PFSK-1 (cell line): Measurements from ENCODE around the gene UGGT2.

ENCODE experiments used
- FOXP2 ChIP-seq: optimal IDR thresholded peaks from 2 replicates; pipeline ENCODE3; 2011; ENCODE audit warnings: borderline replicate concordance, control low read depth, inconsistent platforms; ENCODE audit not compliant: insufficient read depth; ENCODE audit errors: extremely low read length, extremely low read depth
- POLR2AphosphoS5 ChIP-seq: IDR thresholded peaks from 2 replicates; pipeline ENCODE4 v1.6.1; 2012; ENCODE audit warnings: low read depth, mild to moderate bottlenecking, control low read depth, low read length, moderate library complexity
- SIN3A ChIP-seq: IDR thresholded peaks from 2 replicates; pipeline ENCODE4 v1.6.1; 2012; ENCODE audit warnings: mild to moderate bottlenecking, low read length, moderate library complexity, borderline replicate concordance; ENCODE audit not compliant: insufficient read depth
- TAF1 ChIP-seq: IDR thresholded peaks from 2 replicates; pipeline ENCODE4 v1.6.1; 2012; ENCODE audit warnings: low read length, control low read depth, borderline replicate concordance; ENCODE audit not compliant: insufficient read depth
- TF ChIP-seq, protein P1 (sequence below), 2 experiments: IDR thresholded peaks; 2 replicates each; pipeline versions ENCODE4 v1.6.1 to v1.8.0; 2011 to 2012; ENCODE audit warnings: low read depth in 2 of 2, low read length in 2 of 2, control low read depth in 1 of 2, inconsistent platforms in 1 of 2, mild to moderate bottlenecking in 1 of 2, moderate library complexity in 1 of 2; ENCODE audit not compliant: insufficient read depth in 1 of 2

UGGT2 gene

DNA sequence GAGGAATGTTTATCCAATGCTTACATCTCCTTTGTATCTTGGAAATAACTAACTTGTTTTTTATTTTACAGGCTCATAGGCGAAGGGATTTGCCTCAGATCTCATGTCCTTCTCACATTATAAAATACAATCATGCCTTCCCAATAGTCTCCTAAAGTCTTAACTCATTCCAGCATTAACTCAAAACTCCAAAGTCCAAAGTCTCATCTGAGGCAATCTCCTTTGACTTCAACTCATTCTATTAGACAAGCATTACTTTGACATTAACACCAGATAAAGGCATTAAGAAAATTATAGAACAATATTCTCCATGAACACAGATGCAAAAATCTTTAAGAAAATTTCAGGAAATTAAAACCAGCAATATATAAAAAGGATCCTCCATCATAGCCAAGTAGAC, 238.7 kb downstream of the UGGT2 start:
- no peak for TF ChIP-seq POLR2AphosphoS5
- TF ChIP-seq, protein P1, sequence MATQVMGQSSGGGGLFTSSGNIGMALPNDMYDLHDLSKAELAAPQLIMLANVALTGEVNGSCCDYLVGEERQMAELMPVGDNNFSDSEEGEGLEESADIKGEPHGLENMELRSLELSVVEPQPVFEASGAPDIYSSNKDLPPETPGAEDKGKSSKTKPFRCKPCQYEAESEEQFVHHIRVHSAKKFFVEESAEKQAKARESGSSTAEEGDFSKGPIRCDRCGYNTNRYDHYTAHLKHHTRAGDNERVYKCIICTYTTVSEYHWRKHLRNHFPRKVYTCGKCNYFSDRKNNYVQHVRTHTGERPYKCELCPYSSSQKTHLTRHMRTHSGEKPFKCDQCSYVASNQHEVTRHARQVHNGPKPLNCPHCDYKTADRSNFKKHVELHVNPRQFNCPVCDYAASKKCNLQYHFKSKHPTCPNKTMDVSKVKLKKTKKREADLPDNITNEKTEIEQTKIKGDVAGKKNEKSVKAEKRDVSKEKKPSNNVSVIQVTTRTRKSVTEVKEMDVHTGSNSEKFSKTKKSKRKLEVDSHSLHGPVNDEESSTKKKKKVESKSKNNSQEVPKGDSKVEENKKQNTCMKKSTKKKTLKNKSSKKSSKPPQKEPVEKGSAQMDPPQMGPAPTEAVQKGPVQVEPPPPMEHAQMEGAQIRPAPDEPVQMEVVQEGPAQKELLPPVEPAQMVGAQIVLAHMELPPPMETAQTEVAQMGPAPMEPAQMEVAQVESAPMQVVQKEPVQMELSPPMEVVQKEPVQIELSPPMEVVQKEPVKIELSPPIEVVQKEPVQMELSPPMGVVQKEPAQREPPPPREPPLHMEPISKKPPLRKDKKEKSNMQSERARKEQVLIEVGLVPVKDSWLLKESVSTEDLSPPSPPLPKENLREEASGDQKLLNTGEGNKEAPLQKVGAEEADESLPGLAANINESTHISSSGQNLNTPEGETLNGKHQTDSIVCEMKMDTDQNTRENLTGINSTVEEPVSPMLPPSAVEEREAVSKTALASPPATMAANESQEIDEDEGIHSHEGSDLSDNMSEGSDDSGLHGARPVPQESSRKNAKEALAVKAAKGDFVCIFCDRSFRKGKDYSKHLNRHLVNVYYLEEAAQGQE (IDR thresholded peaks at IDR 0.05; ENCODE audit: insufficient read depth in 1 of 2, low read depth in 2 of 2, low read length in 2 of 2): no peak
- TF ChIP-seq TAF1: no peak
- TF ChIP-seq SIN3A: no peak
- no peak for TF ChIP-seq FOXP2

DNA sequence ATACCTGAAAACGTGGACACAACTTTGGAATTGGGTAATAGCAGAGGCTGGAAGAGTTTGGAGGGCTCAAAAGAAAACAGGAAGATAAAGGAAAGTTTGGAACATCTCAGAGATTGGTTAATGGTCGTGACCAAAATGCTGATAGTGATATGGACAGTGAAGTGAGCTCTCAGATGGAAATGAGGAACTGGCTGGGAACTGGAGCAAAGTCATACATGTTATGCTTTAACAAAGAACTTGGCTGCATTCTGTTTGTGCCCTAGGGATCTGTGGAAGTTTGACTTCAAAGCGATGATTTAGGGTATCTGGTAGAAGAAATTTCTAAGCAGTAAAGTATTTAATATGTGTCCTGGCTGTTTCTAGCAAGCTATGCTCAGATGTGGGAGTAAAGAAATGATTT, 240.1 kb downstream of the UGGT2 start:
- no peak for TF ChIP-seq POLR2AphosphoS5
- TF ChIP-seq, protein P1 (IDR thresholded peaks at IDR 0.05; ENCODE audit: insufficient read depth in 1 of 2, low read depth in 2 of 2, low read length in 2 of 2): no peak
- TF ChIP-seq FOXP2: no peak
- TF ChIP-seq TAF1: no peak
- no peak for TF ChIP-seq SIN3A

DNA sequence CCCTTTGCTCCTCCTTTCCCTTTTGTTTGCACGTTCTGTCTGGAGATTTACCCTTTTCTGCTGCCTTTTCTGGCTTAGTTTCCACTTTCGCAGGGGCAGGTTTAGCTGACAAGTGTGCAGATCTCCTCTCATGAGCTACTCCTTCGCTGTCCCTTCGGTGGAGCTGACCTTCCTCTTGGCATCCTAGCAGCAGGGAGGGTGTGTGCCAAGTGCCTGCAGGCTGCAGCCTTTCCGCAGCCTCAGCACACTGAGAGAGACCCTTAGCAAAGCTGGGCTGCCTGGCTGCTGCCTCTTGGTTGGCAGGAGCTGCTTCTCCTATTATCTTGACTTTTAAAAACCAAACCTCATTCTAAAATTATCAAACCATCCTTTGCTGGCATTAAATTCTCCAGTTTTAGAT, 243.8 kb downstream of the UGGT2 start:
- TF ChIP-seq POLR2AphosphoS5: no peak
- no peak for TF ChIP-seq SIN3A
- TF ChIP-seq, protein P1 (IDR thresholded peaks at IDR 0.05; ENCODE audit: insufficient read depth in 1 of 2, low read depth in 2 of 2, low read length in 2 of 2): no peak

DNA sequence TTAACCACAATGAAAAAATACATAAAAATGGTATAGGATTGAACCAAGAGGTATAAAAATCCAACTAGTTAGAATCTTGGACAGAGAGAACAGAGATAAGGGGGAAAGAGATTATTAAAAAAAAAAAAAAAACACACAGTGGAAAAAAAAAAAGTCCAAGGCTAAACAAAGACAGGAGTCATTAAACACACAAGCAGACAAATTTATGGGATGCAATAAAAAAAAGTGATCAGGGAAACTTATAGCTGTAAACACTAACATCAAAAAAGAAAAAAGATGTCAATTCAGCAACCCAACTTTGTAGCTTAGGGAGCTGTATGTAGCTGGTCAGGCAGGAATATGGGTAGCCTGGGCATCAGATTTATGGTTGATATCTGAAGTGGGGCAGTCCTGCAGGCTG, 247.3 kb downstream of the UGGT2 start:
- TF ChIP-seq POLR2AphosphoS5 (no peak), FOXP2 (no peak), SIN3A (no peak), TAF1 (no peak)
- TF ChIP-seq, protein P1 (IDR thresholded peaks at IDR 0.05; ENCODE audit: insufficient read depth in 1 of 2, low read depth in 2 of 2, low read length in 2 of 2): no peak

DNA sequence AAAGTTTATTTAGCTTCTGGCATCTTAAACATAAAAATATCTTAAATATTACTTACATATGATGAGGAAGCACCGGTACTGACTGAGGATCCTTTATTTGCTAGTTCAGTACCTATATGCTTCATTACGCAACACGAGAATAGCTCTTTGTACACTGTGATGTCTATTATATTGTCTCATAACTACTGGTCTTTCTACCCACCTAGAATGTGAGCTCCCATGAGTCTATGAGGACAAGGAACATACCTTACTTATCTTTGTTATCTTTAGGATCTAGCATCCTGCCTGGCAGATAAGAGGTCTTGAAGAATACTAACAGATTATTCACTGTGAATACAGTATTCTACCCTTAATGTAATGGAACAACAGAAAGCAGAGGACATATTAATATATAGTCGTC, 251.4 kb downstream of the UGGT2 start:
- TF ChIP-seq POLR2AphosphoS5 (no peak), FOXP2 (no peak), SIN3A (no peak), TAF1 (no peak)
- TF ChIP-seq, protein P1 (IDR thresholded peaks at IDR 0.05; ENCODE audit: insufficient read depth in 1 of 2, low read depth in 2 of 2, low read length in 2 of 2): no peak
